Esophagus squamous epithelium (tissue), 4 donors: ENCODE data around the gene GLRX3.

Experiments
- CTCF ChIP-seq, 6 experiments: fragments of 450-650 bp in 4 of 6; fragments of 200-600 bp in 2 of 6; sonication (generic) in 2 of 6; IDR thresholded peaks; one replicate each; pipeline ENCODE4 v1.5.1; 2016 to 2019; ENCODE audit warnings: antibody characterized with exemption in 6 of 6, mild to moderate bottlenecking in 4 of 6, moderate library complexity in 4 of 6
- POLR2A ChIP-seq, 4 donors: fragments of 450-650 bp; IDR thresholded peaks; one replicate each; pipeline ENCODE4 v1.6.1; 2017; ENCODE audit warnings: antibody characterized with exemption in 4 of 4, mild to moderate bottlenecking in 4 of 4, moderate library complexity in 3 of 4

- TF ChIP-seq POLR2A (IDR thresholded peaks at IDR 0.05): no peak
- no peak for TF ChIP-seq CTCF (IDR thresholded peaks at IDR 0.05)
Observed at GRCh38 chr10:130146042-130146441, 9.9 kb downstream of the GLRX3 start.
